ENCODE data around the gene YEATS4.

Gene YEATS4

GRCh38 chr12:69428351-69429073 is 69.0 kb downstream of the YEATS4 start:
- H3K27me3 ChIP-seq (replicated peaks; ENCODE audit: control insufficient read depth, insufficient read depth, low read length, poor library complexity, severe bottlenecking): no peaks in the 10 kb centered on the region
- no peak overlapping the region for H3K4me3 ChIP-seq (ENCODE audit: insufficient read depth, low read depth, low read length, poor library complexity, severe bottlenecking)
- H3K27ac ChIP-seq (ENCODE audit: insufficient read depth, low read length, poor library complexity, severe bottlenecking): no peak overlapping the region
- no peak for DNase-seq
- no peaks in the 10 kb centered on the region for H3K36me3 ChIP-seq (ENCODE audit: control insufficient read depth, insufficient read depth, low read length)
- H3K4me1 ChIP-seq (ENCODE audit: control insufficient read depth, insufficient read depth, low read length, poor library complexity, severe bottlenecking): no peaks in the 10 kb centered on the region
- H3K9me3 ChIP-seq (ENCODE audit: control insufficient read depth, low read length): no peaks in the 10 kb centered on the region

GRCh38 chr12:69430942-69431590 is 71.5 kb downstream of the YEATS4 start:
- Histone ChIP-seq H3K4me1 (ENCODE audit: control insufficient read depth, insufficient read depth, low read length, poor library complexity, severe bottlenecking) (no peaks in the 10 kb centered on the region), H3K36me3 (ENCODE audit: control insufficient read depth, insufficient read depth, low read length) (no peaks in the 10 kb centered on the region), H3K9me3 (ENCODE audit: control insufficient read depth, low read length) (no peaks in the 10 kb centered on the region), H3K4me3 (ENCODE audit: insufficient read depth, low read depth, low read length, poor library complexity, severe bottlenecking) (no peak overlapping the region), H3K27ac (ENCODE audit: insufficient read depth, low read length, poor library complexity, severe bottlenecking) (no peak overlapping the region), H3K27me3 (replicated peaks; ENCODE audit: control insufficient read depth, insufficient read depth, low read length, poor library complexity, severe bottlenecking) (no peaks in the 10 kb centered on the region)
- no peak for DNase-seq

GRCh38 chr12:69431591-69432222 is 72.2 kb downstream of the YEATS4 start:
- no peak for DNase-seq
- Histone ChIP-seq H3K9me3 (ENCODE audit: control insufficient read depth, low read length) (no peaks in the 10 kb centered on the region), H3K27ac (ENCODE audit: insufficient read depth, low read length, poor library complexity, severe bottlenecking) (no peak overlapping the region), H3K36me3 (ENCODE audit: control insufficient read depth, insufficient read depth, low read length) (no peaks in the 10 kb centered on the region), H3K4me3 (ENCODE audit: insufficient read depth, low read depth, low read length, poor library complexity, severe bottlenecking) (no peak overlapping the region), H3K4me1 (ENCODE audit: control insufficient read depth, insufficient read depth, low read length, poor library complexity, severe bottlenecking) (no peaks in the 10 kb centered on the region), H3K27me3 (replicated peaks; ENCODE audit: control insufficient read depth, insufficient read depth, low read length, poor library complexity, severe bottlenecking) (no peaks in the 10 kb centered on the region)

DNA sequence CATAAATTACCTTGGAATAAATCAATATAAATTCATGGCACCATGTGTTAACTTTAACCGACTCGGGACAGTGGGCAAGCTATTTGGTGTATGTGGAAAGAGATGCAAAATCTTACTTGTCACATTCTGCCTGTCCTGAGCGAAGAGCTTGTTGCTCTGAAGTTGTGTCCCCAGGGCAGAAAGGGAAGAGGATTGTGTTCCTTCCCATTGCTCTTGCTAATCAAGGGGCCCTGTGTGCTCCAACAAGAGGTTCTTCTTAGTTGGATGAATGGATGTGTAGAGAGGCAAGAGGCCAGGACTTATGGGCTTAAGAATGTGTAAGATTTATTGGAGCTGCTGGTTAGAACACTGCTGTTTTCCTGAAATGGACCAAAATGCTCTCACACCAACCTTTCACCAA is 74.1 kb downstream of the YEATS4 start:
- no peaks in the 10 kb centered on the region for H3K4me1 ChIP-seq (ENCODE audit: control insufficient read depth, insufficient read depth, low read length, poor library complexity, severe bottlenecking)
- no peak for DNase-seq
- H3K4me3 ChIP-seq (ENCODE audit: insufficient read depth, low read depth, low read length, poor library complexity, severe bottlenecking): no peak overlapping the region
- no peaks in the 10 kb centered on the region for H3K36me3 ChIP-seq (ENCODE audit: control insufficient read depth, insufficient read depth, low read length)
- H3K27me3 ChIP-seq (replicated peaks; ENCODE audit: control insufficient read depth, insufficient read depth, low read length, poor library complexity, severe bottlenecking): no peaks in the 10 kb centered on the region
- H3K27ac ChIP-seq (ENCODE audit: insufficient read depth, low read length, poor library complexity, severe bottlenecking): no peak overlapping the region
- H3K9me3 ChIP-seq (ENCODE audit: control insufficient read depth, low read length): no peaks in the 10 kb centered on the region

- Histone ChIP-seq H3K27me3 (replicated peaks; ENCODE audit: control insufficient read depth, insufficient read depth, low read length, poor library complexity, severe bottlenecking) (no peaks in the 10 kb centered on the region), H3K4me1 (ENCODE audit: control insufficient read depth, insufficient read depth, low read length, poor library complexity, severe bottlenecking) (no peaks in the 10 kb centered on the region), H3K4me3 (ENCODE audit: insufficient read depth, low read depth, low read length, poor library complexity, severe bottlenecking) (no peak overlapping the region), H3K36me3 (ENCODE audit: control insufficient read depth, insufficient read depth, low read length) (no peaks in the 10 kb centered on the region), H3K27ac (ENCODE audit: insufficient read depth, low read length, poor library complexity, severe bottlenecking) (no peak overlapping the region), H3K9me3 (ENCODE audit: control insufficient read depth, low read length) (no peaks in the 10 kb centered on the region)
- DNase-seq: no peak
Measured at GRCh38 chr12:69435644-69436043, 76.1 kb downstream of the YEATS4 start.

- Histone ChIP-seq H3K4me1 (ENCODE audit: control insufficient read depth, insufficient read depth, low read length, poor library complexity, severe bottlenecking) (no peaks in the 10 kb centered on the region), H3K36me3 (ENCODE audit: control insufficient read depth, insufficient read depth, low read length) (no peaks in the 10 kb centered on the region), H3K27ac (ENCODE audit: insufficient read depth, low read length, poor library complexity, severe bottlenecking) (no peak overlapping the region), H3K4me3 (ENCODE audit: insufficient read depth, low read depth, low read length, poor library complexity, severe bottlenecking) (no peak overlapping the region), H3K27me3 (replicated peaks; ENCODE audit: control insufficient read depth, insufficient read depth, low read length, poor library complexity, severe bottlenecking) (no peaks in the 10 kb centered on the region), H3K9me3 (ENCODE audit: control insufficient read depth, low read length) (no peaks in the 10 kb centered on the region)
- DNase-seq: no peak
Measured at GRCh38 chr12:69437073-69437472, 77.5 kb downstream of the YEATS4 start.

DNA sequence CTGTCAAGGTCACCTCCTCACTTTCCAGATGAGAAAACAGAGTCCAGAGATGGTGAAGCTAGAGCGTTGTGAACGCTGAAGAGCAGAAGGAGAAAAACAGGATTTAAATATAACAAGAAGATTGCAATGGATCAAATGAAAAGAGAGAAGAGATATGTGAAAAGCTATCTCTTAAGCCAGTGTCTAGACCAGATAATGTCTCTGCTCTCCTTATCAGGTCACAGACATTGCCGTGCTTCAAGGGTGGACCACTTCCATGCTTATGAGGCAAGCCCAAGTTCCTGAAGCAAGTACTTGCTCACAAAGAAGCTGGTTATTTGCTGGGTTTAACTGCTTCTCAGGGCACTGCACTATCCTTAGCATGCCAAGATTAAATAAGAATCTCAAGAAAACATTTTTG is 79.0 kb downstream of the YEATS4 start:
- H3K4me3 ChIP-seq (ENCODE audit: insufficient read depth, low read depth, low read length, poor library complexity, severe bottlenecking): no peak overlapping the region
- no peaks in the 10 kb centered on the region for H3K36me3 ChIP-seq (ENCODE audit: control insufficient read depth, insufficient read depth, low read length)
- H3K27me3 ChIP-seq (replicated peaks; ENCODE audit: control insufficient read depth, insufficient read depth, low read length, poor library complexity, severe bottlenecking): no peaks in the 10 kb centered on the region
- H3K4me1 ChIP-seq (ENCODE audit: control insufficient read depth, insufficient read depth, low read length, poor library complexity, severe bottlenecking): no peaks in the 10 kb centered on the region
- H3K9me3 ChIP-seq (ENCODE audit: control insufficient read depth, low read length): no peaks in the 10 kb centered on the region
- no peak overlapping the region for H3K27ac ChIP-seq (ENCODE audit: insufficient read depth, low read length, poor library complexity, severe bottlenecking)
- DNase-seq: no peak

GRCh38 chr12:69440016-69440415 is 80.5 kb downstream of the YEATS4 start:
- no peaks in the 10 kb centered on the region for H3K4me1 ChIP-seq (ENCODE audit: control insufficient read depth, insufficient read depth, low read length, poor library complexity, severe bottlenecking)
- DNase-seq: no peak
- H3K9me3 ChIP-seq (ENCODE audit: control insufficient read depth, low read length): no peaks in the 10 kb centered on the region
- no peaks in the 10 kb centered on the region for H3K36me3 ChIP-seq (ENCODE audit: control insufficient read depth, insufficient read depth, low read length)
- H3K27ac ChIP-seq (ENCODE audit: insufficient read depth, low read length, poor library complexity, severe bottlenecking): no peak overlapping the region
- no peak overlapping the region for H3K4me3 ChIP-seq (ENCODE audit: insufficient read depth, low read depth, low read length, poor library complexity, severe bottlenecking)
- H3K27me3 ChIP-seq (replicated peaks; ENCODE audit: control insufficient read depth, insufficient read depth, low read length, poor library complexity, severe bottlenecking): no peaks in the 10 kb centered on the region
